ENCODE measurements around the gene FMN2. TPM values are rescaled to one million over a fixed set of nuclear protein-coding genes. Genes with fewer than 3 reads are reported as not detected.

Gene FMN2
- total RNA-seq, 1 experiment from 2014 or later = not detected

DNA sequence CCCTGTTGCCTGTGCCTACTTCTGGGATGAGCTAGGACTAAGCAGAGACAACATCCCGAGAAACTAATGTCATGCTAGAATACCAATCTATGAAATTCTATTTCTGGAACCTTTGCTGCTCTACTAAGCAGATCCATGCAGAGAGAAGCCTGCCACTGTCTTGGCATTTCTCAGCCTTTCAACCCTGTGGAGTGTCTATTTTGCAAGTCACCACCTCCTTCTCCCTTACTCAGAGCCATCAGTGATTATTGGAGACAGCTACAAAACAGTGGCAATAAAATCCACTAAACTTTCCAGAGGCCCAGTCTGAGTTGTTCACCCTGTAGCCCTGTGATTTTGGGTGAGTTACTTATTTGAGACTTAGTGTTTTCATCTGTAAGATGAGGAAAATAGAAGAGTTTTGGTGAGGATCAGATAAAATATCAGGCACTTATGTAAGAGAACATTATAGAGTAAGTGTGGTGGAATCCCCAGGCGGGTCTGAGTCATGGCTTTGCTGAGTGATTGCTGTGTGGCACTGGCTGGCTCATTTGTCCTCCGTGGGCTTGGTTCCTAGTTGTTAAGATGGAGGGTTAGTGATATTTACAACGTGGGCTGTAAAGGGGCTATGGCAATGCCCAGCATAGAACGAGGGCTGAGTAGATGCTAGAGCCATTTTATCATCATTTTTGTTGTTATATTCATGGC is 61.1 kb downstream of the FMN2 start:
- Histone ChIP-seq H3F3A (ENCODE audit: insufficient read depth, low read depth) (no peaks in the 10 kb centered on the region), H3K9me3 (ENCODE audit: insufficient read depth, low read depth) (no peaks in the 10 kb centered on the region), H3K4me2 (no peak overlapping the region), H3K9me2 (ENCODE audit: insufficient read depth) (no peaks in the 10 kb centered on the region), H3K79me2 (ENCODE audit: low read depth) (no peaks in the 10 kb centered on the region), H3K36me3 (ENCODE audit: low read depth) (no peaks in the 10 kb centered on the region), H2AFZ (no peak overlapping the region), H4K20me1 (ENCODE audit: insufficient read depth) (no peaks in the 10 kb centered on the region), H3K4me3 (no peak overlapping the region), H3K4me1 (replicated peaks; ENCODE audit: insufficient read depth) (no peaks in the 10 kb centered on the region), H3K27me3 (ENCODE audit: insufficient read depth, low read depth) (no peaks in the 10 kb centered on the region), H3K27ac (no peak overlapping the region)
- CTCF ChIA-PET = no interaction called here
- intact Hi-C loops (cut with micrococcal nuclease; ENCODE audit: unreplicated experiment) = no loop called here
- no peak for TF ChIP-seq EZH2 (IDR thresholded peaks at IDR 0.05; ENCODE audit: low read depth)
- TF ChIP-seq, protein P1, sequence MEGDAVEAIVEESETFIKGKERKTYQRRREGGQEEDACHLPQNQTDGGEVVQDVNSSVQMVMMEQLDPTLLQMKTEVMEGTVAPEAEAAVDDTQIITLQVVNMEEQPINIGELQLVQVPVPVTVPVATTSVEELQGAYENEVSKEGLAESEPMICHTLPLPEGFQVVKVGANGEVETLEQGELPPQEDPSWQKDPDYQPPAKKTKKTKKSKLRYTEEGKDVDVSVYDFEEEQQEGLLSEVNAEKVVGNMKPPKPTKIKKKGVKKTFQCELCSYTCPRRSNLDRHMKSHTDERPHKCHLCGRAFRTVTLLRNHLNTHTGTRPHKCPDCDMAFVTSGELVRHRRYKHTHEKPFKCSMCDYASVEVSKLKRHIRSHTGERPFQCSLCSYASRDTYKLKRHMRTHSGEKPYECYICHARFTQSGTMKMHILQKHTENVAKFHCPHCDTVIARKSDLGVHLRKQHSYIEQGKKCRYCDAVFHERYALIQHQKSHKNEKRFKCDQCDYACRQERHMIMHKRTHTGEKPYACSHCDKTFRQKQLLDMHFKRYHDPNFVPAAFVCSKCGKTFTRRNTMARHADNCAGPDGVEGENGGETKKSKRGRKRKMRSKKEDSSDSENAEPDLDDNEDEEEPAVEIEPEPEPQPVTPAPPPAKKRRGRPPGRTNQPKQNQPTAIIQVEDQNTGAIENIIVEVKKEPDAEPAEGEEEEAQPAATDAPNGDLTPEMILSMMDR (conservative IDR thresholded peaks at IDR 0.05) = no peak
- POLR2A ChIA-PET (ENCODE audit: unreplicated experiment) = no interaction called here
- BruUV-seq (replicated peaks) = no TSS peak
- no peak for DNase-seq

DNA sequence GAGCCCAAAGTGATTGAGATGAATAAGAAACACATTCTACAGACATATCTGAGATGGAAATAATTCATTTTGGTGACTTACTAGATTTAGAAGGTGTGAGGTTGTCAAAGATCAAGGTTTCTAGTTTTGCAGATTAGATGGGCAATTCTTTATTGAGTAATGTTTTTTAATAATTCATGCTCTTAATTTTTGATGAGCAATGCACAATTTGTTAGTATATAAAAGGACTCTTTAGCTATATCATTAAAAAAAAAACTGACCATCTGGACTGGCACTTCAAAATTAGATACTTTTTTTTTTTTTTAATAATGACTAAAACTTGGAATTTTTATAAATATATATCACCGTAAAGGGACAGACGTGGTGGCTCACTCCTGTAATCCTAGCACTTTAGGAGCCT is 63.9 kb downstream of the FMN2 start:
- Histone ChIP-seq H3K36me3 (ENCODE audit: low read depth) (no peaks in the 10 kb centered on the region), H3K4me3 (no peak overlapping the region), H2AFZ (no peak overlapping the region), H3K4me1 (replicated peaks; ENCODE audit: insufficient read depth) (no peaks in the 10 kb centered on the region), H4K20me1 (ENCODE audit: insufficient read depth) (no peaks in the 10 kb centered on the region), H3K27me3 (ENCODE audit: insufficient read depth, low read depth) (no peaks in the 10 kb centered on the region), H3K79me2 (ENCODE audit: low read depth) (no peaks in the 10 kb centered on the region), H3K9me3 (ENCODE audit: insufficient read depth, low read depth) (no peaks in the 10 kb centered on the region), H3K9me2 (ENCODE audit: insufficient read depth) (no peaks in the 10 kb centered on the region), H3K4me2 (no peak overlapping the region), H3F3A (ENCODE audit: insufficient read depth, low read depth) (no peaks in the 10 kb centered on the region), H3K27ac (no peak overlapping the region)
- BruUV-seq (replicated peaks) = no TSS peak
- ChIA-PET POLR2A (ENCODE audit: unreplicated experiment) (no interaction called here), CTCF (no interaction called here)
- intact Hi-C loops (cut with micrococcal nuclease; ENCODE audit: unreplicated experiment) = no loop called here
- no peak for DNase-seq
- TF ChIP-seq EZH2 (IDR thresholded peaks at IDR 0.05; ENCODE audit: low read depth) = no peak
- TF ChIP-seq, protein P1 (conservative IDR thresholded peaks at IDR 0.05) = no peak

DNA sequence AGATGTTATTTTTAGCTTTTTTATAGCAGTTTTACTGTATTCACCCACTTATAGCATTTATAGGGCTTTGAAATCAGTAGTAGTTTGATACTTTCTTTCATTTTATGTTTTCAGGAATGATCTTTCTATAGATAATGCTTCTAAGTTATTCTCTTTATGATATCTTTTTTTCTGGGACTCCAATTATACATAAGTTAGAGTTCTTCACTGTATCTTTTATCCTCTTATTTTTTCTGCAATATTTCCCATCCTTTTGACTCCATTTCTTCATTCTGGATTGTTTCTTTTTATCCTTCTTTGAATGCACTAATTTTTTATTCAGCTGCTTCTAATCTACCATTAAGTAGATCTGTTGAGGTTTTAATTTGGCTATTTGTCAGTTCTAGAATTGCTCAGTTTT is 73.1 kb downstream of the FMN2 start:
- H3K9me3 ChIP-seq (ENCODE audit: insufficient read depth, low read depth) = no peaks in the 10 kb centered on the region
- H3K36me3 ChIP-seq (ENCODE audit: low read depth) = no peaks in the 10 kb centered on the region
- H3F3A ChIP-seq (ENCODE audit: insufficient read depth, low read depth) = no peaks in the 10 kb centered on the region
- TF ChIP-seq, protein P1 (conservative IDR thresholded peaks at IDR 0.05) = no peak
- TF ChIP-seq EZH2 (IDR thresholded peaks at IDR 0.05; ENCODE audit: low read depth) = no peak
- no peaks in the 10 kb centered on the region for H3K27me3 ChIP-seq (ENCODE audit: insufficient read depth, low read depth)
- intact Hi-C loops (cut with micrococcal nuclease; ENCODE audit: unreplicated experiment) = no loop called here
- no peaks in the 10 kb centered on the region for H3K9me2 ChIP-seq (ENCODE audit: insufficient read depth)
- CTCF ChIA-PET = no interaction called here
- no peaks in the 10 kb centered on the region for H3K4me1 ChIP-seq (replicated peaks; ENCODE audit: insufficient read depth)
- H4K20me1 ChIP-seq (ENCODE audit: insufficient read depth) = no peaks in the 10 kb centered on the region
- no peak for DNase-seq
- H3K27ac ChIP-seq = no peak overlapping the region
- no peaks in the 10 kb centered on the region for H3K79me2 ChIP-seq (ENCODE audit: low read depth)
- H3K4me2 ChIP-seq = no peak overlapping the region
- POLR2A ChIA-PET (ENCODE audit: unreplicated experiment) = no interaction called here
- H2AFZ ChIP-seq = no peak overlapping the region
- no TSS peak for BruUV-seq (replicated peaks)
- H3K4me3 ChIP-seq = no peak overlapping the region
